COLO829 (cell line): Measurements from ENCODE around the gene PPCDC.

Source experiments
- DNase-seq: peaks from one replicate; pipeline ENCODE4 v3.0.0; 2012; ENCODE audit warnings: low spot score

The PPCDC gene

GRCh38 chr15:75016431-75016830 lies 7.0 kb upstream of the PPCDC start:
- DNase-seq, result no peak

GRCh38 chr15:75019916-75020315 lies 3.5 kb upstream of the PPCDC start:
- DNase-seq, result no peak

GRCh38 chr15:75021341-75021740 lies 2.0 kb upstream of the PPCDC start:
- no peak for DNase-seq

DNA sequence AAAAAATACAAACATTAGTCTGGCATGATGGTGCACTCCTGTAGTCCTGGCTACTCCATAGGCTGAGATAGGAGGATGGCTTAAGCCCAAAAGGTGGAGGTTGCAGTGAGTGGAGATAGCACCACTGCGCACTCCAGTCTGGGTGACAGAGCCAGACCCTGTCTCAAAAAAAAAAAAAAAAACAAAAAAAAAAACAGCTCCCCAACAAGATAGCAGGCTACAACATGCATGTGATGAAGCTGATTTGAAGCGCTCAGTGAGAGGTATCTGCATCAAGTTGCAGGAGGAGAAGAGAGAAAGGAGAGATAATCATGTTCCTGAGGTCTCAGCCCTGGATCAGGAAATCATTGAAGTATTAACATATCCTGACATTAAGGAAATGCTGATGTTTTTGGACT lies 608 bp upstream of the PPCDC start:
- DNase-seq, result no peak

- no peak for DNase-seq
These were observed 664 bp downstream of the PPCDC start for GRCh38 chr15:75023872-75024636.

DNA sequence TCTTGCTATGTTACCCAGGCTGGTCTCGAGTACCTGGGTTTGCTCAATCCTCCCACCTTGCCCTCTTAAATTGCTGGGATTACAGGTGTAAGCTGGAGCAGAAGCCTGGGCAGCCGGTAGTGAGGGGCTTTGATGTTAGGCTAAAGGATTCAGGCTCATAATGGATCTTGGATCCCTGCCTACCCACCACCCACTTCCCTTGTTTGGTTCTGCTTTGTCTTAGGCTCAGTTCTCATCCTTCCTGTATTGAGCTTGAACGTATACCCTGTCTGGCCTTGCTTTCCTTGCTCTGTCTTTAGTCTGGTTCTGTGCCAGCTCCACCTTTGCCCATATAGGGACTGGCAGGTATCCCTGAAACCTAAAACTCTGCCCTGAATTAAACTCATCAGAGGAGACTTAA lies 1.7 kb downstream of the PPCDC start:
- no peak for DNase-seq

- DNase-seq, result no peak
These were observed 2.3 kb downstream of the PPCDC start for GRCh38 chr15:75025548-75026260.

- DNase-seq, result no peak
These were observed 4.2 kb downstream of the PPCDC start for GRCh38 chr15:75027551-75027950.

DNA sequence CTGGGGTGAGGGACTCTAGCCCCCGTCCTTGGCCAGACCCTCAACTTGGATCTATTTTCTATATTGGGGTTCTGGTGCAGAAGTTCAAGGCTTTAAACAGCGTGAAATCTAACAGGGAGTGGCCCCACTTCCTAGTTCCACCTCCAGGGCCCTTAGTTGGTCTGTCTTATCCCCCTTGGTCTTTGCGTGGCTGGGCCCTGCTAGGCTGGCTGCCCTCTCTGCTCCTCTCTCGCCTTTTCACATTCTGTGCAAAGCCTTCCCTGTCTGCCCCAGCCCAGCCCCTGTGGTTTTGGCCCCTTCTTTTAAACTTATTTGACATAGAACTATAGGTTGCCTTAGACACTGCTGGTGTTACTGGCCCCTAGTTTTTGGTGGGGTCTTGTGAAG lies 5.6 kb downstream of the PPCDC start:
- no peak for DNase-seq

GRCh38 chr15:75029378-75030022 lies 6.1 kb downstream of the PPCDC start:
- peak; percentile 71 for DNase-seq

DNA sequence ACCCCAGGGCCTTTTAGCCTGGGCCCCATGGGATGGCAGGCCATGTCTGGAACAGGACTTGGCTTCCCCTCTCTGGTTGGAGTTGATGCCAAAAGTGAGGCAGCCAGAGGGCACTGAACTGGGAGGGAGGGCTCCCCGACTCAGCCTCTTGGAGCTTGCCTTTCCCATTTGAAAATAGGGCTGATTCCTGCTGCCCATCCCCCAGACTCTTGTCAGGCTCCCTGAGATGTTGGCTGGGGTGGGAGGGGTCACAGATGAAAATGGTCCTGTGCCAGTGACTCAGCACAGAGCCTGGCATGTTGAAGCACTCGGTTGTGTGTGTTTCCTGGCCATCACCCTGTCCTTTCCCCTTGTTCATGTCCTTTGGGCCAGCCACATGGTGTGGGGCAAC lies 6.6 kb downstream of the PPCDC start:
- DNase-seq, result no peak

DNA sequence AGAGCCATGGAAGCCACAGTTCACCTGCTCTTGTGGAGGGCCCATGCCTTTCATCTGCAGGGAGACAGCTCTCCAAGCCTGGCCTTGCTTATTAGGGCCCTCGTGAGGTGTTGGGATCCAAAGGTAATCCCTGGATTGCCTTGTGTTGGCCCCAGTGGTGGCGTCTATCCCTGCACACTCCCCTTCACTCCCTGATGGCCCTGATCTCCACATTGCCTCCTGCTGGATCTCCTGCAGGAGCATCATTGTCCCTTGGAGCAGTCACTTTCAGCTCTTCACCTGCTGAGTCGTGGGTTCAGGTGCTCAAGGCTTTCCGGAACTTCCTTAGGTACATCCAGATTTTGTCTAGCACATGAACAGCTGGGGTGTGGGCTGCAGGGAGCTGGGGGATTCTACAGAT lies 7.0 kb downstream of the PPCDC start:
- DNase-seq, result no peak

DNA sequence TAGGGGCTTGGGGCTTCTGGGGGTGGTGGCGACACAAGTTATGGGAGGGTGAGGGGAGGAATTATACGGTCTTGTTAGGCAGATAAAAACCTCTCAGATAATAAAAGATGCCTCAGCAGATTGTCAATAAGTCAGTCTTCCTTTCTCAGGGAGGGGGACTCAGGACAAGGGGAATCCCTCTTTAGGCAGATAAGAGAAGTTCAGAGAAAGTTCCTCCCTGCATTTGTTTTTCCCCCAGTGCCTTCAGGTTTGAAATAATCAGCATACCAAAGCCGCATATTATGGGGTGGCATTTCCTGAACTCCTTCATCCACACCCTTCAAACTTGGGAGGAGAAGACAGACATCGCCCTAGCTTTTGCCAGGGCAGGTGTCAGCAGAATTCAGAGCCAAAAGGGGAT lies 8.5 kb downstream of the PPCDC start:
- no peak for DNase-seq

DNA sequence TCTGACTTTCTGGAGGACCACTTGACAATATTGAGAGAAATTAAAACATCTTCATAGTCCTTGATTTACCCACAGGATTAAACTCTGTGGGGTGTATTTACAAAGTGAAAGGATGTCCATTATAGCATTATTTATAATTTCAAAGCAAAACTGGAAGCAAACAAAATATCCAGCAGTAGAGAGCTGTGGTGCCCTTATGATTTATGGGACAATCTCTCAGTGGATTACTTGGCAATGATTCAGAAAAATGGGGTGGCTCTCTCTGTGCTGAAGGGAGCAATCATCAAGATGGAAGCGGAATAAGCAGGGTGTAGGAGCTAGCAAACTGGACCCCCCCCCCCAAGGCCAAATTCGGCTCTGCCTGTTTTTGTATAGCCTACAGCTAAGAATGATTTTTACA lies 9.0 kb downstream of the PPCDC start:
- no peak for DNase-seq

DNA sequence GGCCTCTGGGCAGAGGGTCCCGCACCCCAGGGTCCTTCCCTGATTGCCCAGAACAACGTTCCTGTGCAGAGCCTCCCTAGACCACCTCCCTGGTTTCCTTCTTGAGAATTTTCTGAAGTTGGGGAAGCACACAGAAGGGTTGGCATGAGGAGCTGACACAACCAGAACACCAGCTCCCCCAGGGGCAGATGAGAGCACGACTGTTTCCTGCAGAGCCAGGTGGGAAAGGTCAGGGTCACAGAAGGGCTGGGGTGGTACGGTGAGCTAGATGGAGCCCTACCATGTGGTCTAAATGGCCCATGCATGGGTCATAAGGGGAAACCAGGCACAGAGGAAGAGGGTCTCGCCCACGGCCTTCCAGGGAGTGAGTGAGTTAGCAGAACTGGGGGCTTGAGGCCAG lies 10.4 kb downstream of the PPCDC start:
- no peak for DNase-seq

DNA sequence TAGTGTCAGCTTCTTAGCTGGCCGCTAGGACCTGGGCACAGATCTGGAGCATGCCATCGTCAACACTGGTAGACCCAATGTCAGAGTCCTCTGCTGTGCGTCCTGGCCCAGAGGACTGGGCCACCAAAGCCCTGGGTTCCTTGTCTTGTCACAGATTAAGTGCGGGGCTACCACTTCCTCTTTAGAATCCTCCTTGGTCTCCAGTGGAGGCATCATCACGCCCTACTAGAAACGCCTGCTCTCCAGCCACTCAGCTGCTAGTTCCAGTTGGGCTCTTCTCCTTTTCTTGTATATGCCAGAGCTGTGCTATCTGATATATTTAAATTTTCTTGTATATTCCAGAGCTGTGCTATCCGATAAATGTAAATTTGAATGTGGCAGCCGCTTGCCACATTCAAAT lies 11.2 kb downstream of the PPCDC start:
- DNase-seq, result no peak

DNA sequence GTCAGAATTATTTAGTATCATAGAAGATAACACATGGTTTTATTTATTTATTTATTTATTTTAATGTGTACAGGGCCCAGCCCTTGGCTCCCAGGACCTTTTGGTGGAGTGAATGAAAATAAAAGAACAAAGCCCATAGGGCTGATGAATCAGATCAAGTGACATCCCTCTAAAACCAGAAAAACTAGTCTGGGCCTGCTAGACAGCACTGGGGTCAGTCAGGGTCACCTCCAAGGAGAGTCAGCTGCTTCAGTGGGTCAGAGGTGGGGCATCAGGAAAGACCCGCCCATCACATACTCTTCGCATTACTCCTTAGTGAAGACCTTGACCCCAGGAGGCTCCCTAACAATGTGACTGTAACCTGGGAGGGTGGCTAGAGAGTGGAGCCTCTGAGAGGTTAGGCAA lies 12.8 kb downstream of the PPCDC start:
- no peak for DNase-seq

- no peak for DNase-seq
These were observed 14.3 kb downstream of the PPCDC start for GRCh38 chr15:75037685-75038084.

DNA sequence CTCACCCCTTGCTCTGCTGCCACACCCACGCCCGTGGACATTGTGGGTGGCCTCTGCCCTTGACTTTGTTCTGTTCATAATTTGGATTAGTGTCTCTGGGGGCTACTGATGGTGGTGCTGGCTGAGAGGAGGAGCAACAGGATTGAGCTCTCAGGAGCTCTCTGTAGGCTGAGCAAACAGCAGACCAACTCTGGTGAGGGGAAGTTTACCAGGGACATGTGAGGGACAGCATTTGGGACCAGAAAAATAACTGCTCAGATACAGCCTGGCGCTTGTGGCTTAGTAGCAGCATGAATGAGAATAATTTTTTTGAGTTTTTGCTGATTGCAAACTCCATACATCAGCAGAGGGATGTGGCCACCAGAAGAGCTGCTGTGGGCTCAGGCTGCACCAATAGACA lies 14.8 kb downstream of the PPCDC start:
- no peak for DNase-seq

DNA sequence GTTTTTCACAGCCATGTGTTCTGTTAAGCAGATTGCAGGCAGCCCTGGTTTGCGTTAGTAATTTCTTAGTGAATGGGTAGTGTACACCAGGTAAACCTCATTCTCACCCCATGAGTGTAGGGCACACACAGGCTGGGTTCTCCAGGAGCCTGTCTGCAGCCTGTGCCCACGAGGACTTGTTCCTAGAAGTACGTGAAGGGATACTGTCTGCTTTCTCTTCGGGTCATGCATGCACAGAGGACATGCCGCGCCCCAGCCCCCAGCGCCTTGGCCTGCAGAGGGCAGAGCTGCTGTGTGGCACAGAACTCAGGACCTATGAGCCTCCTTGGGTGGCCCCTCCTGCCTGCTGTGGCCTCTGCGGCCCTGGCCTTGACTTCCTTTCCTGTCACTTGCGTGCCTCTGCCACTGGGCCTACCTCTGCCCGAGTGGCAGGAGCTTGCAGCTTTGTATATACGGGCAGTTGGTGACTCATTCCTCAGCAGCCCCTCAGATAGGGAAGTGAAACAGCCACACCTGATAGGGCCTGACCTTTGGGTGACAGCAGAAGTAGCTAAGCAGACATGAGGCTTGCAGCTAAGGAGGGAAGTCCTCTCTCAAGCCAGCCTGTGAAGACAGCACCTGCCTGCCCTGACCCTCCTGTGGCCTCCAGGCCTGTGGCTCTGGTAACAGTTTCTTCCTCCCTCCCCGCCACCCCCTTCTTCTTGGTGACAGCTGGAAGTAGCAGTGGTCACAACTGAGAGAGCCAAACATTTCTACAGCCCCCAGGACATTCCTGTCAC lies 19.5 kb downstream of the PPCDC start:
- no peak for DNase-seq

DNA sequence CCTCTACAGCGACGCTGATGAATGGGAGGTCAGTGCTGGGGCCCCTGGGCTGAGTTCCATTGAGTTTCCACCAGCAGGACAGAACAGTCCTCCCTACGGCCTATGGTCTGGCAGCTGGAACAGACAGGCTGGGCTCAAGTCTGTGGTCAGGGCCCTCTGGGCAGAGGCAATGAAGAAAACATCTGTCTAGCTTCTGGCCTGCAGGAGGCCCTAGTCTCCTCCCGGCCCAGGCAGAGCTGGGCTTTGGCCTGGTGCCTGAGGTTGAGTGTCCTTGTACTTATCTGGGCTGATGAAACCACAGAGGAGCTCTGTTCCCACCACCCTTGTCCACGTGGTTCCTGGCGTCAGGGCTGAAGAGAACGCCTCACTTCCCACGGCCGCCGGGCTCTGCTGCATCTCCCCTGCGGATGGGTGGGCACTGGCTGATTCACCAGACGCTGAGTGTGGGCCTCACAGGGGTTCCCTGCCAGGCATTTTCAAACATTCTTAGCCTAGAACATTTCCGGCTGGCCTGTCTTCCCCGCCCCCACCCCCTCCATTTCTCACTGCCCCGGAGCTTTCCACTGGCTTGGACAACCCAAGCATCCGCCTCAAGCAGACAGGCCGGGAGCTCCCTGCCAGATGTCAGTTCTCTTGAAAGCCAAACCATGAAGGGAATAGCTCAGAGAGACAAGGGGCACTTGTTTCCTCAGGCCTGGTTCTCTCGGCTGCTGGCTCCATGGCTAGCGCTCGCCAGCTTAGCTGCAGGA lies 20.3 kb downstream of the PPCDC start:
- DNase-seq, result peak; percentile 80
